GM12874 (cell line): ENCODE results near the gene TMC5.

Experiments used
- CTCF ChIP-seq: IDR thresholded peaks from 2 replicates; pipeline ENCODE4 v1.5.1; 2011; ENCODE audit warnings: low read depth, mild to moderate bottlenecking, control low read depth, low read length, moderate library complexity; ENCODE audit not compliant: insufficient read depth

Gene TMC5

GRCh38 chr16:19393226-19394111 is 24.2 kb upstream of the TMC5 start:
- TF ChIP-seq CTCF: no peak

- TF ChIP-seq CTCF: no peak
Observed at GRCh38 chr16:19396555-19397011, 21.1 kb upstream of the TMC5 start.

GRCh38 chr16:19400711-19401110 is 17.0 kb upstream of the TMC5 start:
- 0 out of 2 replicates have a peak, but pooled peaks have one; percentile 10 for TF ChIP-seq CTCF

GRCh38 chr16:19406891-19407491 is 10.7 kb upstream of the TMC5 start:
- TF ChIP-seq CTCF: no peak

- peak; percentile 39 for TF ChIP-seq CTCF
Observed at GRCh38 chr16:19410435-19411171, 7.1 kb upstream of the TMC5 start.

- TF ChIP-seq CTCF: no peak
Observed at GRCh38 chr16:19411298-19411697, 6.4 kb upstream of the TMC5 start.

- no peak for TF ChIP-seq CTCF
Observed at GRCh38 chr16:19415461-19415860, 2.2 kb upstream of the TMC5 start.
